SIG-M5 treated with dmso at 0.1 percent for 504 hours (cell line): ENCODE results near the gene NRG2.

Experiments
- DNase-seq: peaks from one replicate; lab custom pipeline; 2025; ENCODE audit not compliant: unreplicated experiment; lab: John Stamatoyannopoulos, UW

The NRG2 gene

DNA sequence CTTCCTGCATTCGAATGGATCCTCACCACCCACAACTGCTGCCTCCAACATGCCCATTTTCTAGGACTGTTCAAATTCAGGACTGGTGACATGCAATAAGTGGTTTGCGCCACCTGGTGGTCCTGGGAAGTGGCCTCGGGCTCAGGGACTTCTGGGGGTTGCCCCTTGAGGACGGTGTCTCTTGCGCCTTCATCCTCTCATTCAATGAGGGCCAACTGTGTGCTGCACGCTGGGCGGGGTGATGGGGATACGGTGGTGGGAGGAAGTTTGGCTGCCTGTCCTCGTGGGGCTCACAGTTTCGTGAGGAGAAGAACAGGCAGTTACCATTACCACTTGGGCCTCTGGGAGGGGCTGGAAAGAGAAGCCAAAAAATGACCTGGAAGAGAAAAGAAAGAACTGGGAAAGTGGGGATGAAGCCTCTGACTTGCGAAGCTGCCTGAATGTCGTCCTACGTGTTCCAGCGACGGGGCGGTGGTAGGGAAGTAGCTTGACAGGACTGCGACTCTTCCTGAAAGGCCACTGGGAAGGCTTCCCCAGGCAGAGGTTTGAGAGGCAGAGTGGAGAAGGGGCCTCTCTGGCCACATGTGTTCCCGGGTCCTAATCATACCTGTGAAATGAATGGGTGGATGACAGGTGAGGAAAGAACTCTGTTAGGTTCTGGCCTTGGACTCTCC lies 198.5 kb downstream of the NRG2 start:
- DNase-seq, result peak; percentile 77

DNA sequence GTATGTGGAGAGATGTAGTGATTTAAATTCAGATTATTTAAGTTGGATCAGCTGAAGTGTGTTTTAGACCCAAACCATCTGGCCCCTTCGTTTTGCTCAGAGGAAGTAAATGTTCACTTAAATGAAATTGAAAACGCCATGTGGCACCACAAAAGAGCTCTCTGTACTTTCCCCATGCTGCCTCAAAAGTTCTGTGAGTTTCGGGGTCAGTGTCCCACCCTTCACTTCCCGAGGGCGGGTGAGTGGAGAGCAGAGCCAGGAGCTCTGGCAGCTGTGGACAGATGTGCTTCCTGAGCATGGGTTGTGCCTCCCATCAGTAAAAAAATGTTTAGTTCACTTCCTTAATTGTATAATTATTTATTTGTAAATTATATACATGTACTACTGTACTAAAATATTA lies 199.1 kb downstream of the NRG2 start:
- no peak for DNase-seq

DNA sequence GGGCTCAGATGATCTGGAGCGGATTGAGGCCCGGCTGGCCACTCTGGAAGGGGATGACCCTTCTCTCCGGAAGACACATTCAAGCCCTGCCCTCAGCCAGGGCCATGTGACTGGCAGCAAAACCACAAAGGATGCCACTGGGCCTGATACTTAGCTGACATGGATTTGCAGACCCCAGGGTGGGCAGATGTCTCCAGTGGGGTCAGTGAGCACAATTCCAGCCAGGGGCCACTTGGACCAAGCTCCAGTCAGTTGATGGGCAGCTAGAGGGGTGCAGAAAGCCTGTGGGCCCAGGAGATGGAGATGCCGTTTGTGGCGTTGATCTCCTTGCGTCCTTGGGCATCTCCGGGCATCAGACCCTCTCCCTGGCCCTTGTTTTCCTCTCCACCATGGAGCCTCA lies 200.8 kb downstream of the NRG2 start:
- DNase-seq, result no peak

DNA sequence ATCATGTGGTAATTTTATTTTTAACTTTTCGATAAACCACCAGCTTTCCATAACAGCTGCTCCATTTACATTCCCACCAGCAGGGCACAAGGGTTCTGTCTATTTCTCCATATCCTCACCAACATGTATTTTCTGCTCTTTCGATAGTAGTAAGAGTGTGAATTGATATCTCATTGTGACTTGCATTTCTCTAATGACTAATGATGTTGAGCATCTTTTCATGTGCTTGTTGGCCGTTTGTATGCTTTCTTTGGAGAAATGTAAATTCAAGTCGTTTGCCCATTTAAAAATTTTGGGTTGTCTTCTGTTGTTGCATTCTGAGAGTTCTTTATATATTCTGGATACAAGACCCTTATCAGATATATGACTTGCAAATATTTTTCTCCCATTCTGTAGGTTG lies 201.6 kb downstream of the NRG2 start:
- DNase-seq, result no peak

DNA sequence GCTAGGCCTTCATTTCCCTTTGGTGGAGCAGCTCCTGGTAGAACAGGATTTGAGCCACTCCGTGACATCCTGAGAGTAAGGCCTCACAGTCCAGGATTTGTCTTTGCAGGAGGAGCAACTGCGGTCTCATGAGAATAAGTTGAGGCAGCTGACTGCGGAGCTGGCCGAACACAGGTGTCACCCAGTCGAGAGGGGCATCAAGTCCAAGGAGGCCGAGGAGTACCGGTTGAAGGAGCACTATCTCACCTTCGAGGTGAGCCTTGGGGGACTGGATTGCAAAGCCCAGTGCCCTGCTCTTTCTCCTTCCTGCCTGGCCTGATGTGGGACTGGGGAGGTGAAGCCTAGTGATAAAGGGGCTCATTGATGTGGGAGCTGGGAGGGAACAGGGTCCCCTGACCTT lies 203.2 kb downstream of the NRG2 start:
- DNase-seq, result no peak

DNA sequence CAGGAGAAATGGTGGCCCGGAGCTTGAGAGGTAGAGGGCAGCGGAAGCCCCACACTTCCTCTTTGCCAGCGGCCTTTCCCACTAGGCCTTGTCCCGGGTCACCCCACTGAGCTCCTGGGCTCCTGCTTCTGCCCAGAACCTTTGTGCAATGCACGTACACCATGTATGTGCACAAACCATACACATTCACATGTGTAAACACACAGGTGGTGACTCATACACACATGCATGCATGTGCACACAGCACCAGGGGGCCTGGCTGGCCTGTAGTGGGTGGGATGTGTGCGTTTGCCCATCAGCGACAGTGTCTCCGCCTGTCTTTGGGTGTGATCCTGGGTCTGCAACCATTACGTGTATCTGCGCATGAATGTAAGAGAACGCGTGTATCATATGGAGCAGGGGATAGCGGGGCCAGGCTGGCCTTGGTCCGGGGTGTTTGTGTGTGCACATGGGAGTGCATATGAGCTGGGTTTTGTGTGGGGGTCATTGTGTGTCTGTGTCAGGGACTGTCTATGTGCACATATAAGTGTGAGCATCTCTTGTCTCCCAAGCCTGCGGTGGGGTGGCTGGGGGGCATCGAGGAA lies 203.8 kb downstream of the NRG2 start:
- DNase-seq, result no peak

DNA sequence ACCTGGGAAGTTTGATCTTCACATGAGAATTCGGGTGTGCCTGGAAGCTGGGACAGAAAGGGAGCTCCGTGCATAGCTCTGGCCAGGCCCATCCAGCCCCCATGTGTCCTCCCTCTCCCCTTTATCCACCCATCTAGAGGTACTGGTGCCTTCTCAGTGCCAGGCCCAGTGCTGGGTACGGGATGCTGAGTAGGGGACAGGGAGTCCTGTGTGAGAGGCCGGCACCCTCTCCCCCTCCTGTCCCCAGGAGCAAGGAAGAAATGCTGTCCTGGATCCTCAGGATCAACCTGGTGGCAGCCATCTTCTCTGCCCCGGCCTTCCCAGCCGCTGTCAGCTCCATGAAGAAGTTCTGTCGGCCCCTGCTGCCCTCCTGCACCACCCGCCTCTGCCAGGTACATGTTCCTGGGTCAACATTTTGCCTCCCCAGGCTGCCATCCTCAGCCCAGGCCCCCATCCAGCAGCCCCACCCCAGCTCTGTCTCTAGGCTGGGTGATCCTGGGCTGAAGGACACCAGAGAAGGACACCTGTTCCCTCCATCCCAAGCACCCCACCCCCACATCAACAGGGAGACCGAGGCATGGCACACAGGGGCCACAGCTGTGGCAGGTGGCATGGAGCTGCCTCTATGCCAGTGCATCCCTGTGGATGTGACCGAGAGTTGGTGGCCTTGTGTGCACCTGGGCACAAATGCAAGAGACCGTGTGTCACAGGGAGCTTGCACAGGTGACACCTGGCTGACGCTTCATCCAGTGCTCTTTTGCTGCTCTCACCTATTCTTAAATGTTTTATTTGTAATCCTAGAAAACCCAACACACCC lies 204.5 kb downstream of the NRG2 start:
- DNase-seq, result no peak

DNA sequence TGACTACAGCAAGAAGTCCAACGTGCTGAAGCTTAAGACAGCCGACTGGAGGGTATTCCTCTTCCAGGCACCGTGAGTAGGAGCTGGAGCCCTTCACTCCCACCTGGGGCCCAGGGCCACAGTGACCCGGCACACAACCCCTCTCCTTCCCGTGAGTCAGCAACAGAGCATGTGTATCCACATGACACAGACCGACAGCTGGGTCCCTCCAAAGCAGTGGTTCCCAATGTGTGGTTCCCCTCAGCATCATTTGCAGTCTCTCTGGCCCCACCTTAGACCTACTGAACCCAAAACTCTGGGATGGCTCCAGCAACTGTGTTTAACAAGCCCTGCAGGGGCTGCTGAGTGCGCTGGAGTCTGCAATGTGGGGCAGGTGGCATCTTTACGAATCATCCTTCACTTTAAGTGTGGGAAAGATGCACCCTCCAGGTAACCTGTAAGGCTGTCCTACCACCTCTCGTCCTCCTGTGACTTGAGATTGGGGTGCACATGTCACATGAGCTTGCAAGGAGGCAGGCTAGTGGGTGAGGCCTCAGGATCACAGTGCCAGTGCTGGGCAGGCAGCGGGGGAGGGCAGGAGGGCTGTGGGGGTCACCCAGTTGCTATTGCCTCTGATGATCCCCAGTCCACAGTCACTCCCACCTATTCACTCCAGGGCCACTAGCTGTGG lies 205.3 kb downstream of the NRG2 start:
- no peak for DNase-seq

DNA sequence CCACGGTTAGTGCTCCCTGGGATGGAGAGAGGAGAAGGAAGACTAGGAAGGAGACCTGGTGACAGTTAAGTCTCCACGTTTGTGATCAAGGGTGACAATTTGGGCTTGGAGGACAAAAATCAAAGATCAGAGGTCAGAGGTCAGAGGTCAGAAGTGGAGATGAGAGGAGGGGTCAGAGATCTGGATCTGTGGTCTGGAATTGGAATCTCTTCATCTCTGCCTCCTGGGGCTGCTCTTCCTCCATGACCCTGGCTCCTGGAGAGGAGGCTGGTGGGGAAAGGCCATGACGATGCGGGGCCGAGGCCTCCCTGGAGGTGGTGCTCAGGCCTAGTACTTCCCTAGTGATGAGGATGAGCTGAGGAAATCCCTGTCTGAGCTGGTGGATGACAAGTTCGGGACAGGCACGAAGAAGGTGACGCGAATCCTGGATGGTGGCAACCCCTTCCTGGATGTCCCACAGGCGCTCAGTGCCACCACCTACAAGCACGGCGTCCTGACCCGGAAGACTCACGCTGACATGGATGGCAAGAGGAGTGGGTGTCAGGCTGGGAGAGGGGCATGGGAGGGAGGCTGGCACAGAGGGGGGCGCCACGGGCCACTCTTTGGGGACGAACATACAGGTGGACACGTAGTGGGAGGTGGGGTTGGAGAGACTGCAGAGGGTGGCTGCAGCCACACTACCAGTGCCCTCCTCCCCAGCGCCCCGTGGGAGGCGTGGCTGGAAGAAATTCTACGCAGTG lies 206.5 kb downstream of the NRG2 start:
- no peak for DNase-seq

DNA sequence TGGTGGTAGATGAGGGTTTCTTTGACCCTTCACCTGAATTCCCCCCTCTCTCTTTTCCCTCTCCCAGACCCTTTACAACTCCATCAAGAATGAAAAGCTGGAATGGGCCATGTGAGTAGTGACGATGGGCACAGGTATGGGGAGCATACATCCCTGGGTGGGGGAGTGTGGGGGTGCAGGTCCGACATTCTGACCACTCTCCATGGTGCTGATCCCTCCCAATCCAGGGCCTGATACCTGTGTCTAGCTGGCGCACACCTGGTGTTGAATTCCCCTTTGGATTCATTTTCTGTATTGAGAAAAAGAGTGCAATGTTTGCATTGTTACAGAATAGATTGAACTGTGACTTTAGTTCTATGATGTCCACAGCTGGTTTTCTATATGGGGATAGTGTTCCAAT lies 207.4 kb downstream of the NRG2 start:
- DNase-seq, result no peak

DNA sequence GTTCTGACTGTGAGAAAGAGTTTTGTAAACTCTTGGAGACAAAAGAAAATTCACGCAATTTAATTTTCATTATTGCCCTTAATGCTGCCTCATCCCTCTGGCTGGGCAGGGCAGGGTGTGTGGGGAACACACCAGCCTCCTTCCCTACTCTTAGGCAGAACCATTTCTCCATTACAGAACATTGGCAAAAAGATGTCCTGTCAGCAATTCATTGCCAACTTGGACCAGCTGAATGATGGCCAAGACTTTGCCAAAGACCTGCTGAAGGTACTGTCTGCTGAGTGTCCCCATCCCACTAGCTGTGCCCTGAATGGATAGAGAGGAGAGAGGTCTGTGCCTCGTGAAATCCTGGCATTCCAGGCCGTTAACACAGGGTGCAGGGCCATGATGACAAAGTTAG lies 209.6 kb downstream of the NRG2 start:
- DNase-seq, result no peak

DNA sequence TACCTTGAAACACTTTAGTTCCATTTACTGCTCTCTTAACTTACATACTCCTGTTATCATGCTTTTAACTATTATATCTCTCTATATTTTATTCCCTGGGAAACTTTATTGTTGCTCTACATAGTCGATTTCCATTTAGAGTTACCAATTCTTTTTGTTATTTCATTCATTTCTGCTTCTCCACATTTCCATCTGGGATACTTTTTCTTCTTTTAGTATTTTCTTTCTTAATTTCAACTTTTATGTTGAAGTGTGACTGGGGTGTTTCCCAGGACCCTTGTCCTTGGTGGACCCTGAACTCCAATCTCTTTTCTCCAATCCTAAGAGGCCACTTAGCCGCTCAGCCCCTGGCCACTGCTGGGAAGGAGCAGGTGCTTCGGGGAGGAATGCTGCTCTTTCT lies 211.5 kb downstream of the NRG2 start:
- DNase-seq, result no peak

DNA sequence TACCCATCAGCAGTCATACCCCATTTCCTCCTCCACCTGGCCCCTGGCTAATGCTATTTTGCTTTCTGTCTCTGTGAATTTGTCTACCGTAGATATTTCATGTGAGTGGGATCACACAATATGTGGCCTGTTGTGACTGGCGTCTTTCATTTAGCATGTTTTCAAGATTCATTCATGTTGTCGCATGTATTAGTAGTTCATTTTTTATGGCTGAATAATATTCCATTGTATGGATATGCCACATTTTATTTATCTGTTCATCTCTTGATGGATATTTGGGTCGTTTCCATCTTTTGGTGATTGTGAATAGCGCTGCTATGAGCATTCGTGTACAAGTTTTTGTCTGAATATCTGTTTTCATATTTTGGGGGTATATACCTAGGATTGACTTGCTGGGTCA lies 213.6 kb downstream of the NRG2 start:
- no peak for DNase-seq

DNA sequence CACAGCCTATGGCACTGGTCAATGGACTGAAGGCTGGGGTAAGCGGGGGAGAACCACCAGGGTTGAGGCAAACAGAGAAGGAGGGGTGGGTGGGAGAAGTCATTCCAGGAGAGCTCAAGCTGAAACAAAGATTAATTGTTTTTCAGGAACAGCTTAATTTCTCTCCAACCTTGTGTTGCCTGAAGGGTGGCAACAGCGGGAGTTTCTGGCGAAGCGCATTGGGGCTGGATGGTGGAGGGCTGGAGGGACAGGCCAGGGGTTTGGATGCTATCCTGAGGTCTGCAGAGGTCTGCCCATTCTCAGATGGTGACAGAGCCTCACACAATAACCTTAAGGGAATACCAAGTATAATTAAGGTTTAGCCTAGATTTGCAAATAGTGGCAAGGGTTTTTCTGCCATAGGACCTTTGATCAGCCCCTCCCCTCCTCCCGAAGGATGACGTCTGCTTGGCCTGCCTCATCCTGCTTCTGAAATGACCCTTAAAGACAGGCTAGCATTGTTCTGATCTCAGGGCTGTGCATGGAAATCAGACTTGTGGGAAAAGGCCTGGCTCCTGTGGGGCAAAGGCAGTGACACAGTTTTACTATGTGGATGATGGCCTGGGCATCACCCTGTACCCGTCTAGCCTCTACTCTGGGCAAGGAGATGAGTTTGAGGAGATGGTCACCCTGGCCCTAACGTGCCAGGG lies 214.7 kb downstream of the NRG2 start:
- no peak for DNase-seq

DNA sequence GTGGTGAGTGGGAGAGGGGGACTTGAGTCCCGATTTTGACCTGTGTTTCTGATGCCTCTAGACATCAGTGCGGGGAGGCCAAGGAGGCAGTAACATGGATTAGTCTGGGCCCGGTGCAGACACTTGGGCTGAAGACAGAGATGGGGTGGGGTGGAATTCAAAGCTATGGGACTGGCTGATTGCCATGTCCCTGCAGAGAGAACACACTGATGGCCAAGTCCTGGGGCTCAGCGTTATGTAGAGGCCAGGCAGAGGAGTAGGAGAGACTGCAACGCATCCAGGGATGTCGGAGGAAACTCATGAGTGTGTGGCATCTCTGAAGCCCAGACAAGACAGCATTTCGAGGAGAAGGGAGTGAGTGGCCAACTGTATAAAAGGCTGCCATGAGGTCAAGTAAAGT lies 217.4 kb downstream of the NRG2 start:
- DNase-seq, result no peak

DNA sequence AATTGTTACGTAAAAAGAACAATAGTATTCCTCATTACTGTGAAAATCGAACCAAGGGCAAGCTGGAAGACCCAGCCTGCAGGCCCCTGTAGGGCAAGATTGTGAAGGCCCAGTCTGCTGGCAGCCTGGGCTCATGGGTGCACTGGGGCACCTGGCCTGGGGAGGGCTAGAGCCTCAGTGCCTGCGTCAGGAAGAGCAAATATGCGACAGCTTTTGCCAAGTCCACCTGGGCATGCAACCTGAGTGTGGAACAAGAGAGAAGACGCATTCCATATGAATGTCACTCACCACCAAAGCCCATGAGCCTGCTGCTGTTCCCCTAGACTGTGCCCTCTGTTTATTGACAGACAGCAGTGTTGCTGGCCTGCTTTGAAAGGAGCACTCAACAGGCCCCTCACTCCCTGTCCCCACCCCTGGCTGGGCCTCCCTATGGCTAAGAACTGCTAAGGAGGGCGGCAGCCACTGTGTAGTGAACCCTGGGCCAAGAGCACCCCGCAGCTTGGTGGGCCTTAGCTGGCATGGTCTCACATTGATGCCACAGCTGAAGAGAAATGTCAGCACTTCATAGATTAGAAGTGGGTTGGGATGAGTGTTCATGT lies 219.2 kb downstream of the NRG2 start:
- DNase-seq, result no peak

DNA sequence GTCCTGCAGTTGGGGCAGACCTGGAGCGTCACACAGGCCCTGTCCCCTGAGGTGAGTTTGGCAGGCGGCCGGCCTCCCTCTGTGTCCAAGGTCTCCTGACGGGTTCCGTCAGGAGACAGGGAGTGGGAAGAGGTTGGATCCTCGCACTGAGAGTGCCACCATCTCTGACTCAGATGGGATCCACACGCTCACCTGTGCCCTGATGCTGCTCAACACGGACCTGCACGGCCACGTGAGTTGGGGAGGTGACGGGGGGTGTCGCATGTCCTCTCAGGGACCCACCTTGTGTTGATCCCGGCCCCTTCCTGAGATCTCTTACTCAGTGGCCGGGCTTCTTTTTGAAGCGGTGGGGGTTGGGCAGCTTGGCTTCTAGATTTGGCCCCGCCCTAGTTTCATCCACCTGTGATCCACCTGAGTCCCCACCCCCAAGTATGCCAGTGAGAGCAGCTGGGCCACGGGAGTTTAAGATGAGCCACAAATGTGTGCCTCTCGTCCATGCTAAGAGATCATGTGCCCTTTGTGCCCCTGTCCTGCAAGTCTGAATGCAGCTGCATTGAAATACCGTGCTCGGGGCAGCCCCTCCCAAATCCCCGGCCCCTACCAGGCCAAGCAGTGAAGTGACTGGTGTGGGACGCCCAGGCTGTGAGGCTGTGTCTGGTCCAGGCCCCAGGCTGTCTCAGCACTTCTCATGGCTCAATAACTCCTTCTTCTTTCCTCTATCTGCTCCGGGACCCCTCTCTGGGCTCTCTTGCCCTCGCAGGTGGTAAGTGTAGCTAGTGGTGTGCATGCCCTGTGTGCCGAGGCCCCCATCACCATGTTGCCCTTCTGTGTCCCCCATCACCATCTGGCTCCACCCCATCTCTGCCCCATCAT lies 220.3 kb downstream of the NRG2 start:
- DNase-seq, result no peak

DNA sequence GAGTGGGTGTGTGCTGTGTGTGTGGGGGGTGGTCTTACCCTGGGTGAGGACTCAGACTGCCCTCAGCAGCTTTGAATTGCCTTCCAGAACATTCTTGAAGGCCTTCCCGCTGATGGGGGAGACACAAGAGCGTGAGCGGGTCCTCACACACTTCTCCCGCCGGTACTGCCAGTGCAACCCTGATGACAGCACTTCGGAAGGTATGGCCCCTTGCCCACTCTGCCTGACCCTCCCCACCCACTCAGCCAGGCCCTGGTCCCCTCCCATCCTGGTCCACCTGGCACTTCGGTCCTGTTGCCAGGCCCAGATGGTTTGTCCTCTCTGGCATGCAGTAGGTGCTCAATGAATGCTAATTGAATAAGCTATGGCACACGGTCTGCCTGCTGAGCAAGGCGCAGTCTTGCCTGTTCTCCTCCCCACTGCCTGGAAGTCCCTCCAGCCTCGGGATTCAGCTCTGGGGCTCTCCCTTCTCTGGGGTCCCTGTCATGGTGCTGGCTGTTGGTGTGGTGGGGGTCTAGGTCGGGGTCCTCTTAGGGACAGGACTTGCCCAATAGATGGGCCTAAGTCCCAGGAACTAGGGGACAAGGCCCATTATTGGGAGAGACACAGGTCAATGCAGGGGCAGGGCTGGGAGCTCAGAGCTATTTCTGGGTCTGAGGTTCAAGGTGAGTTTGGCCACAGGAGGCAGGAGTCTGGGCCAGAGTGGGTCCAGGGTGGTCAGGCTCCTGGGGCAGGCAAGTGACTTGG lies 221.1 kb downstream of the NRG2 start:
- DNase-seq, result no peak

DNA sequence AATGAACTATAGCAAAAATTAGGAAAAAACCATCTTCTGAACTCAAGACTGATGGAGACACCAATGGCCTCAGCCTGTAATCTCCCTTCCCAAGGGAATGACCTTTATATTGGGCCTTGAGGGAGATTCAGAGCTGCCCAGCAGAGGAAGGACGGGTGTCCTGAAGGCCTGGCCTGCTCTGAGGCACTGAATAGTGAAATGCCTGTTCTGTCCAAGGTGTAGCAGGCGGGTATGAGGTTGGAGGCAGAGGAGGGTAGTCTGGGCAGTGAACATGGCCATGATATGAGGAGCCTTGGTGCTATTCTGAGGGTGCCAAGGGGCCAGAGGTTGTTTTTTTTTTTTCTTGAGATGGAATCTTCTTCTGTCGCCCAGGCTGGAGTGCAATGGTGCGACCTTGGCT lies 222.5 kb downstream of the NRG2 start:
- no peak for DNase-seq
